NCI-H2196 (cell line): ENCODE data around the gene NRG2.

Experiments used
- DNase-seq: peaks from one replicate; lab custom pipeline; 2025; ENCODE audit not compliant: unreplicated experiment; lab: John Stamatoyannopoulos, UW

NRG2 gene

DNA sequence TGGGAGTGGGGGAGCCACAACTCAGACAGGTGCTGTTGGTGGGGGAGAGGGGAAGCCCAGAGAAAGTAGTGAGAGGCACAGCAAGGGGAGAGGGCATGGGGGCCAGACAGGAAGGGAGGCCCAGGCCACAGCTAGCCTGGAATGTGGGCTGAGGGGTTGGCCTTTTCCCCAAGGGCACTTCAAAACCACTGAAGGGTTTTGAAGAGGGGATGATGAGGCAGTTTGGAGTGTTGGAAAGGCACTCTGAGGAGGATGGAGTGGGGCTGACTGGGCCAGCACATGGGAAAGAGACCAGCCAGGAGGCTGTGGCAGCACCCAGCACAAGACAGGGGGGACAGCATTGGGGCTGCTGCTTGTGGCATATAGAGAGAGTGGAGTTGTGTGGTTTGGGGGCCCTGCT, 243.7 kb downstream of the NRG2 start:
- DNase-seq: peak; percentile 4

- DNase-seq: no peak
Measured at GRCh38 chr5:139798883-139799282, 244.2 kb downstream of the NRG2 start.

- DNase-seq: no peak
Measured at GRCh38 chr5:139797856-139798510, 245.1 kb downstream of the NRG2 start.

DNA sequence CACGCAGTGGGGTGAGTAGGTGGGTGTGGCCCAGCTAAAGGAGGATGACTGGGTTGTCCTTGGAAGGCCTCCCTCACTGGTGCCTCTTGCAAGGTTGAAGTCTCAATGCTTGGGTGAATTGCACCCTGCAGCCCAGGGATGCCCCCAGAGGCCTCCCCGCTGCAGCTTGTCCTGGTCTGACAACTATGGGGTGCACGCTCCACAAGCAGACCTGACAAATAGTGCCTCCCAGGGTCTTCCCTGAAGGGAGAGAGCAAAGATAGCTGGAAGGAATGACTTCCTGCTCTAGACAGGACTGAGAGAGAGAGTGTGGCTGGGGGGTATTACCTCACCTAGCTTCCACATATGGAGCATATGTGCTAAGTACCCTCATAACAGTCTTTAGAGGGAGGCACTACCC, 245.8 kb downstream of the NRG2 start:
- no peak for DNase-seq
